ES-I3 (cell line): ENCODE data around the gene SLC37A1.

Source experiments
- H3K36me3 ChIP-seq: 2 replicates; pipeline ENCODE4 v1.6.1; 2013; ENCODE audit warnings: mild to moderate bottlenecking, low read length, control low read depth, moderate library complexity; ENCODE audit not compliant: insufficient read depth
- H3K4me1 ChIP-seq: 2 replicates; pipeline ENCODE4 v1.6.1; 2013; ENCODE audit warnings: mild to moderate bottlenecking, control low read depth, low read length; ENCODE audit not compliant: insufficient read depth
- H3K9ac ChIP-seq: 2 replicates; pipeline ENCODE4 v1.6.1; 2013; ENCODE audit warnings: low read depth, mild to moderate bottlenecking, low read length, moderate library complexity
- H3K9me3 ChIP-seq: 2 replicates; pipeline ENCODE4 v1.6.1; 2013; ENCODE audit warnings: mild to moderate bottlenecking, low read length, moderate library complexity; ENCODE audit not compliant: control insufficient read depth, insufficient read depth

The SLC37A1 gene

GRCh38 chr21:42534421-42535378 lies 21.0 kb downstream of the SLC37A1 start:
- no peak overlapping the region for H3K9ac ChIP-seq
- peaks cover 3% of the 10 kb centered on the region; the same call in 1 of the 2 replicates for H3K4me1 ChIP-seq
- H3K36me3 ChIP-seq = no peaks in the 10 kb centered on the region
- H3K9me3 ChIP-seq = no peaks in the 10 kb centered on the region

- Histone ChIP-seq H3K36me3 (no peaks in the 10 kb centered on the region), H3K9ac (no peak overlapping the region), H3K4me1 (peaks cover 5% of the 10 kb centered on the region; the same call in 1 of the 2 replicates), H3K9me3 (no peaks in the 10 kb centered on the region)
Observed at GRCh38 chr21:42535602-42536171, 22.0 kb downstream of the SLC37A1 start.

GRCh38 chr21:42536601-42537000 lies 22.9 kb downstream of the SLC37A1 start:
- 0 out of 2 replicates have a peak, but pooled peaks cover 4% of the 10 kb centered on the region for H3K4me1 ChIP-seq
- H3K9ac ChIP-seq = no peak overlapping the region
- no peaks in the 10 kb centered on the region for H3K9me3 ChIP-seq
- no peaks in the 10 kb centered on the region for H3K36me3 ChIP-seq

- no peaks in the 10 kb centered on the region for H3K9me3 ChIP-seq
- no peaks in the 10 kb centered on the region for H3K36me3 ChIP-seq
- 0 out of 2 replicates have a peak, but pooled peaks cover 4% of the 10 kb centered on the region for H3K4me1 ChIP-seq
- no peak overlapping the region for H3K9ac ChIP-seq
Observed at GRCh38 chr21:42537106-42537742, 23.6 kb downstream of the SLC37A1 start.

- Histone ChIP-seq H3K9me3 (no peaks in the 10 kb centered on the region), H3K36me3 (no peaks in the 10 kb centered on the region), H3K9ac (no peak overlapping the region), H3K4me1 (0 out of 2 replicates have a peak, but pooled peaks cover 4% of the 10 kb centered on the region)
Observed at GRCh38 chr21:42538479-42539275, 25.0 kb downstream of the SLC37A1 start.

- Histone ChIP-seq H3K4me1 (0 out of 2 replicates have a peak, but pooled peaks cover 4% of the 10 kb centered on the region), H3K36me3 (no peaks in the 10 kb centered on the region), H3K9me3 (no peaks in the 10 kb centered on the region), H3K9ac (no peak overlapping the region)
Observed at GRCh38 chr21:42539342-42539741, 25.7 kb downstream of the SLC37A1 start.

- Histone ChIP-seq H3K4me1 (0 out of 2 replicates have a peak, but pooled peaks cover 4% of the 10 kb centered on the region), H3K9ac (no peak overlapping the region), H3K36me3 (no peaks in the 10 kb centered on the region), H3K9me3 (no peaks in the 10 kb centered on the region)
Observed at GRCh38 chr21:42539931-42540343, 26.3 kb downstream of the SLC37A1 start.

GRCh38 chr21:42540396-42540795 lies 26.7 kb downstream of the SLC37A1 start:
- no peak overlapping the region for H3K9ac ChIP-seq

GRCh38 chr21:42541174-42541573 lies 27.5 kb downstream of the SLC37A1 start:
- H3K4me1 ChIP-seq = 0 out of 2 replicates have a peak, but pooled peaks cover 4% of the 10 kb centered on the region

More at GRCh38 chr21:42540396-42540795, 26.7 kb downstream of the SLC37A1 start:
- no peaks in the 10 kb centered on the region for H3K36me3 ChIP-seq
- H3K4me1 ChIP-seq = 0 out of 2 replicates have a peak, but pooled peaks cover 4% of the 10 kb centered on the region
- no peaks in the 10 kb centered on the region for H3K9me3 ChIP-seq

GRCh38 chr21:42541618-42542017 lies 28.0 kb downstream of the SLC37A1 start:
- H3K36me3 ChIP-seq = no peaks in the 10 kb centered on the region; the same call in 1 of the 2 replicates
- H3K9me3 ChIP-seq = no peaks in the 10 kb centered on the region
- 0 out of 2 replicates have a peak, but pooled peaks cover 4% of the 10 kb centered on the region for H3K4me1 ChIP-seq
- H3K9ac ChIP-seq = no peak overlapping the region

More at GRCh38 chr21:42541174-42541573, 27.5 kb downstream of the SLC37A1 start:
- H3K36me3 ChIP-seq = no peaks in the 10 kb centered on the region; the same call in 1 of the 2 replicates
- H3K9me3 ChIP-seq = no peaks in the 10 kb centered on the region
- no peak overlapping the region for H3K9ac ChIP-seq

GRCh38 chr21:42542196-42542595 lies 28.5 kb downstream of the SLC37A1 start:
- Histone ChIP-seq H3K9me3 (no peaks in the 10 kb centered on the region), H3K4me1 (0 out of 2 replicates have a peak, but pooled peaks cover 4% of the 10 kb centered on the region), H3K9ac (no peak overlapping the region), H3K36me3 (no peaks in the 10 kb centered on the region; the same call in 1 of the 2 replicates)

GRCh38 chr21:42542596-42542995 lies 28.9 kb downstream of the SLC37A1 start:
- Histone ChIP-seq H3K9ac (no peak overlapping the region), H3K4me1 (0 out of 2 replicates have a peak, but pooled peaks cover 4% of the 10 kb centered on the region), H3K9me3 (no peaks in the 10 kb centered on the region), H3K36me3 (no peaks in the 10 kb centered on the region; the same call in 1 of the 2 replicates)

- Histone ChIP-seq H3K36me3 (no peaks in the 10 kb centered on the region; the same call in 1 of the 2 replicates), H3K9me3 (no peaks in the 10 kb centered on the region), H3K9ac (no peak overlapping the region), H3K4me1 (0 out of 2 replicates have a peak, but pooled peaks cover 4% of the 10 kb centered on the region)
Observed at GRCh38 chr21:42543106-42543847, 29.6 kb downstream of the SLC37A1 start.
